Ishikawa (cell line): Measurements from ENCODE around the gene CRTAP.
A peak's percentile ranks its signal among the peaks of the same experiment; 100 is the strongest.

Experiments used
- CEBPB ChIP-seq: IDR thresholded peaks from 2 replicates; pipeline ENCODE4 v1.6.1; 2012
- CREB1 ChIP-seq: IDR thresholded peaks from 2 replicates; pipeline ENCODE4 v1.6.1; 2012; ENCODE audit warnings: low read depth
- EGR1 ChIP-seq: IDR thresholded peaks from 2 replicates; pipeline ENCODE4 v1.6.1; 2012
- EP300 ChIP-seq: IDR thresholded peaks from 2 replicates; pipeline ENCODE4 v1.6.1; 2012; ENCODE audit warnings: borderline replicate concordance
- FOXM1 ChIP-seq: IDR thresholded peaks from 2 replicates; pipeline ENCODE4 v1.6.1; 2012; ENCODE audit warnings: low read depth, borderline replicate concordance
- MAX ChIP-seq: IDR thresholded peaks from 2 replicates; pipeline ENCODE4 v1.6.1; 2012
- NFIC ChIP-seq: IDR thresholded peaks from 2 replicates; pipeline ENCODE4 v1.6.1; 2012
- RAD21 ChIP-seq: IDR thresholded peaks from 2 replicates; pipeline ENCODE4 v1.6.1; 2012; ENCODE audit warnings: low read depth
- REST ChIP-seq: IDR thresholded peaks from 2 replicates; pipeline ENCODE4 v1.6.1; 2012; ENCODE audit warnings: low read depth, mild to moderate bottlenecking
- TAF1 ChIP-seq: IDR thresholded peaks from 2 replicates; pipeline ENCODE4 v1.6.1; 2012; ENCODE audit warnings: low read depth, mild to moderate bottlenecking
- TCF12 ChIP-seq: IDR thresholded peaks from 2 replicates; pipeline ENCODE4 v1.6.1; 2012; ENCODE audit warnings: low read depth
- TEAD4 ChIP-seq: IDR thresholded peaks from 2 replicates; pipeline ENCODE4 v1.6.1; 2012
- USF1 ChIP-seq: IDR thresholded peaks from 2 replicates; pipeline ENCODE4 v1.6.1; 2012
- YY1 ChIP-seq: IDR thresholded peaks from 2 replicates; pipeline ENCODE4 v1.6.1; 2012; ENCODE audit warnings: low read depth
- ZBTB7A ChIP-seq: IDR thresholded peaks from 2 replicates; pipeline ENCODE4 v1.6.1; 2012; ENCODE audit warnings: low read depth

CRTAP gene

GRCh38 chr3:33122991-33123390 is 9.2 kb downstream of the CRTAP start:
- TF ChIP-seq REST (no peak), EGR1 (no peak), EP300 (no peak), FOXM1 (no peak), CREB1 (no peak), TAF1 (no peak), CEBPB (no peak), RAD21 (no peak), TEAD4 (no peak), ZBTB7A (no peak), TCF12 (no peak), NFIC (no peak), USF1 (no peak), YY1 (no peak), MAX (no peak)

GRCh38 chr3:33124638-33125037 is 10.8 kb downstream of the CRTAP start:
- TF ChIP-seq TCF12 = no peak
- no peak for TF ChIP-seq CREB1
- TF ChIP-seq TAF1 = no peak
- TF ChIP-seq EP300 = no peak
- no peak for TF ChIP-seq NFIC
- TF ChIP-seq REST = no peak
- TF ChIP-seq FOXM1 = no peak
- no peak for TF ChIP-seq CEBPB
- no peak for TF ChIP-seq EGR1

GRCh38 chr3:33125840-33126239 is 12.0 kb downstream of the CRTAP start:
- TF ChIP-seq ZBTB7A (no peak), RAD21 (no peak), MAX (no peak), TEAD4 (no peak), FOXM1 (no peak), EP300 (no peak), REST (no peak), CEBPB (no peak), TCF12 (no peak), TAF1 (no peak), USF1 (no peak), CREB1 (no peak), NFIC (no peak), EGR1 (no peak), YY1 (no peak)

- TF ChIP-seq MAX = no peak
- TF ChIP-seq USF1 = peak; percentile 92
Observed at GRCh38 chr3:33128706-33129105, 14.9 kb downstream of the CRTAP start.
